Erythroblast (primary cell): Measurements from ENCODE around the gene ATF2.
A peak's percentile ranks its signal among the peaks of the same experiment; 100 is the strongest.

Source experiments
- DNase-seq, 2 experiments: peaks; one replicate each; lab custom pipeline; 2025; lab: John Stamatoyannopoulos, UW
- GATA1 ChIP-seq: IDR thresholded peaks from 2 replicates; pipeline ENCODE4 v1.6.1; 2011; ENCODE audit warnings: low read depth, mild to moderate bottlenecking, control low read depth, low read length, moderate library complexity
- POLR2A ChIP-seq: IDR thresholded peaks from 2 replicates; pipeline ENCODE4 v1.6.1; 2011; ENCODE audit warnings: mild to moderate bottlenecking, low read length

ATF2 gene

GRCh38 chr2:175176624-175177023 lies 8.6 kb upstream of the ATF2 start:
- TF ChIP-seq GATA1 (no peak), POLR2A (no peak)
- DNase-seq, result no peak

- TF ChIP-seq GATA1, result no peak
- no peak for TF ChIP-seq POLR2A
- no peak for DNase-seq
Observed at GRCh38 chr2:175175896-175176295, 7.9 kb upstream of the ATF2 start.

- no peak for TF ChIP-seq POLR2A
- no peak for TF ChIP-seq GATA1
- DNase-seq, result no peak
Observed at GRCh38 chr2:175175320-175175719, 7.3 kb upstream of the ATF2 start.

- no peak for DNase-seq
- TF ChIP-seq POLR2A, result no peak
- no peak for TF ChIP-seq GATA1
Observed at GRCh38 chr2:175170659-175171304, 2.8 kb upstream of the ATF2 start.

GRCh38 chr2:175169191-175169590 lies 1.2 kb upstream of the ATF2 start:
- peak in 1 of 2 experiments; percentile 32 for DNase-seq
- TF ChIP-seq POLR2A, result no peak

- TF ChIP-seq GATA1, result no peak
- TF ChIP-seq POLR2A, result peak; percentile 90
- DNase-seq, result no peak
Observed at GRCh38 chr2:175168564-175168945, 552 bp upstream of the ATF2 start.

GRCh38 chr2:175167076-175167791 lies 769 bp downstream of the ATF2 start:
- no peak for DNase-seq

GRCh38 chr2:175166216-175166824 lies 1.7 kb downstream of the ATF2 start:
- TF ChIP-seq POLR2A, result no peak
- TF ChIP-seq GATA1, result no peak
- DNase-seq, result no peak

More at GRCh38 chr2:175167076-175167791, 769 bp downstream of the ATF2 start:
- no peak for TF ChIP-seq POLR2A
- TF ChIP-seq GATA1, result no peak

GRCh38 chr2:175164235-175164634 lies 3.8 kb downstream of the ATF2 start:
- no peak for TF ChIP-seq POLR2A
- no peak for TF ChIP-seq GATA1
- no peak for DNase-seq

- DNase-seq, result peak in 1 of 2 experiments; percentile 7
Observed at GRCh38 chr2:175158894-175159293, 9.1 kb downstream of the ATF2 start.

GRCh38 chr2:175156534-175156933 lies 11.5 kb downstream of the ATF2 start:
- TF ChIP-seq POLR2A, result no peak
- TF ChIP-seq GATA1, result no peak
- no peak for DNase-seq

More at GRCh38 chr2:175158894-175159293, 9.1 kb downstream of the ATF2 start:
- no peak for TF ChIP-seq GATA1
- TF ChIP-seq POLR2A, result no peak

GRCh38 chr2:175154661-175155082 lies 13.3 kb downstream of the ATF2 start:
- no peak for DNase-seq
- no peak for TF ChIP-seq GATA1
- TF ChIP-seq POLR2A, result no peak

GRCh38 chr2:175152242-175152641 lies 15.8 kb downstream of the ATF2 start:
- no peak for DNase-seq
- TF ChIP-seq POLR2A, result no peak
- TF ChIP-seq GATA1, result no peak

GRCh38 chr2:175151791-175152190 lies 16.2 kb downstream of the ATF2 start:
- no peak for DNase-seq
- TF ChIP-seq GATA1 (no peak), POLR2A (no peak)

- TF ChIP-seq GATA1 (no peak), POLR2A (no peak)
- no peak for DNase-seq
Observed at GRCh38 chr2:175147186-175147585, 20.8 kb downstream of the ATF2 start.
